MCF 10A (cell line): Measurements from ENCODE around the gene TMEM220. TPM values are rescaled to one million over a fixed set of nuclear protein-coding genes. Genes with fewer than 3 reads are reported as not detected.

Experiments
- BruUV-seq: library from RNA; stranded (reverse); fragments of 400-500 nt; replicated peaks from 2 replicates; lab custom pipeline; 2021; lab: Mats Ljungman, UMichigan
- CTCF ChIA-PET: fragments of 300-600 bp; sonication (Branson Sonifier 250); formaldehyde crosslinking; extraction: SDS; loops from one replicate; lab custom pipeline; 2021; ENCODE audit warnings: antibody characterized with exemption, inconsistent platforms; lab: Yijun Ruan, JAX
- POLR2A ChIA-PET: fragments of 300-600, 350-650 bp; sonication (Branson Sonifier 250); formaldehyde crosslinking; extraction: SDS; loops from one replicate; lab custom pipeline; 2020; ENCODE audit warnings: antibody characterized with exemption, inconsistent platforms; lab: Yijun Ruan, JAX
- DNase-seq: peaks from one replicate; pipeline ENCODE4 v3.0.0-alpha.2; 2018; ENCODE audit not compliant: unreplicated experiment
- H3K27ac Mint-ChIP-seq: one replicate; pipeline ENCODE4 v1.8.0; 2022; ENCODE audit warnings: mild to moderate bottlenecking, low read depth, mixed read lengths; ENCODE audit not compliant: unreplicated experiment
- H3K27me3 Mint-ChIP-seq: one replicate; pipeline ENCODE4 v1.8.0; 2022; ENCODE audit warnings: mixed read lengths; ENCODE audit not compliant: insufficient read depth, unreplicated experiment
- H3K36me3 Mint-ChIP-seq: one replicate; pipeline ENCODE4 v1.8.0; 2022; ENCODE audit warnings: mild to moderate bottlenecking, moderate library complexity, mixed read lengths; ENCODE audit not compliant: insufficient read depth, unreplicated experiment
- H3K4me1 Mint-ChIP-seq: one replicate; pipeline ENCODE4 v1.8.0; 2022; ENCODE audit warnings: mixed read lengths; ENCODE audit not compliant: insufficient read depth, unreplicated experiment
- H3K4me3 Mint-ChIP-seq: one replicate; pipeline ENCODE4 v1.8.0; 2022; ENCODE audit warnings: mild to moderate bottlenecking, moderate library complexity, mixed read lengths; ENCODE audit not compliant: unreplicated experiment
- H3K9me3 Mint-ChIP-seq: one replicate; pipeline ENCODE4 v1.8.0; 2022; ENCODE audit warnings: mixed read lengths; ENCODE audit not compliant: unreplicated experiment
- CTCF ChIP-seq: fragments of 200-600 bp; IDR thresholded peaks from one replicate; pipeline ENCODE4 v1.8.0; 2022; ENCODE audit warnings: antibody characterized with exemption, mild to moderate bottlenecking; ENCODE audit not compliant: unreplicated experiment
- intact Hi-C: fragments of 100-400 bp; cut with micrococcal nuclease; formaldehyde crosslinking; loops from 2 replicates; pipeline ENCODE4 v1.14.1; 2022
- total RNA-seq: library from RNA; stranded (reverse); gene quantifications from 2 replicates; pipeline ENCODE4 v1.2.3, GENCODE V29; 2022

Gene TMEM220
- total RNA-seq, 1 experiment from 2014 or later, result 1.1 TPM

DNA sequence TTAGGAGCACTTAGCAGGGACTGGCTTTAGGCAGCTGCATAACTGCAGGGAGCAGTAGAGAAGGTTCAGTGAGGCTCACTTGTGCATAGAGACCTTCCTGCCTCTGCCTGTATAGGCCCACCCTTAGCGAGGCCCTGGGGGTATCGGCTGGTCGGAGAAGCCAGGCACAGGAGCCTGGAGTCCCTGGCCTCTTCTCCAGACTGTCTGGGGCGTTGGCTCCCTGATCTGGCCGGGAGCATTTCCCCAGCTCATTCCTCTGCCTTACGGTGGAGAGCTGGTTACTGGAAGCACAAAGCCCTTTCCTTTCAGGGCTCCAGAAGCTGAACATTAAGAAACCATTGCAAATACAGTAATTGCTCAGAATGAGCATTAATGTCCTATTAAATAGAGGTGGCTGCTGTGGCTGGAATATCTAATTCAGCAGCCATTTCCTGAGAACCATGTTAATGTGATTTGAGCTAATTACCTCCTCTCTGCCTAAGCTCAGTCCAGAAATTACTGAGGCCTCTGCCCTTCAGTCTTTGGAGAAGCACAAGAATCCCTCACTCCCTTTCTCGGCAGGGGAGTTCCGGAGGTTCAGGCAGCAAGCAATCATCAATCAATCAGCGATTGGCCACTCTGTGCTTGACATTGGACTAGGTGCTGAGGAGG lies 18.8 kb upstream of the TMEM220 start:
- CTCF ChIA-PET, result interaction anchor here (0.5 to 3.3 kb wide), 4 partner anchors 10 to 226 kb away, joined by 4 to 29 read pairs (median 5); no protein-coding TSS in a partner anchor

DNA sequence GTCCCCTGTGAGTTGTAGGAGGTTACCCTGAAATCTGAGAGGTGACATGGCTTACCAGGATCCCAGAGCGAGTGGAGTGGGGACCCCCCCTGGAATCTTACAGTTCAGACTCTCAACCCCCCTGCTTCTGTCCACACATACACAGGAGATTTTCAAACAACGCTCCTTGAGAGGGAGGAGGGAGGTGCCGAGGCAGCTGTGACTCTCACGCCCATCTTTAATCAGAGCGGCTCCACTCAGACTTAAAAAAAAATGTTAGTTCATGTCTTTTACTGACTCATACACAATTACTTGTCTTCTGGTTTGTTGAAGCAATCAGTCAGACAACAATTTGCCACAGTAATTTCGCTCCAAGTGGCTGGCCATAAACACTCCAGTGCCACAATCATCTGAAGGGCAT lies 15.4 kb upstream of the TMEM220 start:
- CTCF ChIA-PET, result interaction anchor here (0.6 to 1.0 kb wide), 4 partner anchors 9 to 1242 kb away, joined by 3 to 5 read pairs (median 3); no protein-coding TSS in a partner anchor
- peak; percentile 23 for DNase-seq
- Mint-ChIP-seq H3K36me3 (no peaks in the 10 kb centered on the region), H3K27ac (no peak overlapping the region), H3K27me3 (peaks cover 59% of the 10 kb centered on the region), H3K4me1 (peaks cover 5% of the 10 kb centered on the region), H3K4me3 (no peak overlapping the region), H3K9me3 (no peaks in the 10 kb centered on the region)
- BruUV-seq, result no TSS peak
- intact Hi-C loops, result no loop called here
- TF ChIP-seq CTCF, result no peak
- POLR2A ChIA-PET, result interaction anchor here (0.6 kb wide), 1 partner anchor 898 kb away, joined by 4 read pairs; no protein-coding TSS in a partner anchor

More for the DNA sequence above, 18.8 kb upstream of the TMEM220 start:
- Mint-ChIP-seq H3K36me3 (no peaks in the 10 kb centered on the region), H3K9me3 (no peaks in the 10 kb centered on the region), H3K27me3 (peaks cover 29% of the 10 kb centered on the region), H3K4me1 (peaks cover 5% of the 10 kb centered on the region), H3K4me3 (no peak overlapping the region), H3K27ac (no peak overlapping the region)
- intact Hi-C loops, result no loop called here
- TF ChIP-seq CTCF, result no peak
- DNase-seq, result no peak
- BruUV-seq, result no TSS peak
- POLR2A ChIA-PET, result interaction anchor here (0.6 kb wide), 2 partner anchors 7 to 74 kb away, joined by 4 read pairs; no protein-coding TSS in a partner anchor

- intact Hi-C loops, result no loop called here
- CTCF ChIA-PET, result interaction anchor here (1.0 kb wide), 1 partner anchor 1242 kb away, joined by 3 read pairs; no protein-coding TSS in a partner anchor
Observed at GRCh38 chr17:10744501-10745000, 14.7 kb upstream of the TMEM220 start.

More at GRCh38 chr17:10744501-10745000, 14.7 kb upstream of the TMEM220 start:
- Mint-ChIP-seq H3K36me3 (no peaks in the 10 kb centered on the region), H3K4me3 (no peak overlapping the region), H3K4me1 (peaks cover 5% of the 10 kb centered on the region), H3K27me3 (peaks cover 66% of the 10 kb centered on the region), H3K9me3 (no peaks in the 10 kb centered on the region), H3K27ac (no peak overlapping the region)
- TF ChIP-seq CTCF, result no peak
- DNase-seq, result no peak
- POLR2A ChIA-PET, result interaction anchor here (0.6 kb wide), 1 partner anchor 898 kb away, joined by 4 read pairs; no protein-coding TSS in a partner anchor
- no TSS peak for BruUV-seq
